ENCODE measurements around the gene FCGR3A. TPM values are rescaled to one million over a fixed set of nuclear protein-coding genes. Genes with fewer than 3 reads are reported as not detected.
"Not testable (repeated sequence)": the region's sequence is repeated elsewhere in the genome, so short reads cannot be mapped to it uniquely, and the experiment has no call there.

Gene FCGR3A
- total and polyA plus RNA-seq, 10 donors = 35.5 to 532 (median 283) TPM

DNA sequence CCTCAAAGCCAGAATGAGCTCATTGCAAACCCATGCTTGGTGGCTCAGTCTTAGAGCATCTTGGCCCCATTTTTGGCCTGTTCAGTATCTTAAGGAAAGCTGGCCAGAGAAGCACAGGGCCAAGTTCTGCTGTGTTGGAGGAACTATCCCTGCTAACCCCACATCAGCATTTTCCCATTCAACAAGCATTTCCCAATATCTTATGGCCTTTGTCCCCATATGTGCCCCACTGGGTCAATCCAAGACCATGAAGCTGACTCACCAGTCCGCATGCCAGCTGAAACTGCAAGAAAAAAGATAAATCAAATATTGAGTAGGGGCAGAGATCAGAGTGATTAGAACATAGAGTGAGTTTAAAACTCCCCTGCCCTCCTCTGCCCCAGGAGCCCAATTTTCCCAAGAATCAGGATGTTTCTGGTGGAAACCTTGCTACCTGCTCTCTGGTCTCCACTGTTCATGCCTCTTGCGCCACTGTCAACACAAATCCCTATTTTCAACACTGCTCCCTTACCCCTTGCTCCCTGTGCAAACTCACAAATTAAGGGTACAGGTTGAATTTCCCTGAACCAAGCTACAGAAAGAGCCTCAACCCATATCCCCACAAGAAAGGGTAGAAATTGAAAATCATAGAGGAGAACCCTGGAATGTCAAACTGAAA lies 740 bp downstream of the FCGR3A start:
- DNase-seq; H3K9me3 ChIP-seq; intact Hi-C loops (cut with DNase I; ENCODE audit: low total_unique reads); H3K36me3 ChIP-seq; H3K27me3 ChIP-seq (replicated peaks in 1 of 7): not testable (repeated sequence)
- WGBS, 5 donors = 76 to 90% (median 84%) methylated on average over 1 of the region's 2 CpGs
- H3K27ac ChIP-seq = peak overlapping the region in 5 of 8 donors; percentile 46 to 90 (median 75)
- peak overlapping the region in 3 of 8 donors; percentile 15 to 59 (median 17) for H3K4me3 ChIP-seq
- H3K4me1 ChIP-seq = peaks cover 0 to 15% (median 3%) of the 10 kb centered on the region in 6 donors

DNA sequence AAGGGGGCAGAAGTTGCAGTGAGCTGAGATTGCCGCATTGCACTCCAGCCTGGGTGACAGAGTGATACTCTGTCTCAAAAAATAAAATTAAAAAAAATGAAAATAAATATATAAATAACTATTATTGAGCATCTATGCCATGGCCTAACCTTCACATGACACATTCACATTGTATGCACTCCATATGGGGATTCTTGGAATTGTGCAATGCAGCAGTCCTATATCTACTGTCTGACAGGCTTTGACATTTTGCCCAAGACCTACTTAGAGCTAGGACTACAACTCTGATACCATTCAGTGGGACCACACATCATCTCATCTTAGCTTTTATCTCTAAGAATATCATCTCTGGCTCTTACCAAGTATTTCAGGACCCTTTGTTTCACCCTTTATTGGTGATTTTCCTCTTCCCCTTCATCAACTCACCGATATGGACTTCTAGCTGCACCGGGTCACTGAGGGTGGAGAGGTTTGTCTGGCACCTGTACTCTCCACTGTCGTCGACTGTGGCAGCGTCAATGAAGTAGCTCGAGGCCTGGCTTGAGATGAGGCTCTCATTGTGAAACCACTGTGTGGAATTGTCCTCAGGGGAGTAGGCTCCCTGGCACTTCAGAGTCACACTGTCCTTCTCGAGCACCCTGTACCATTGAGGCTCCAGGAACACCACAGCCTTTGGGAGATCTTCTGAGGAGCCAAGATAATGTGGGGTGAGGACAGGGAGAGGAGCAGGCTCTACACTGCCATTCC lies 1.4 kb downstream of the FCGR3A start:
- H3K36me3 ChIP-seq; H3K9me3 ChIP-seq; intact Hi-C loops (cut with DNase I; ENCODE audit: low total_unique reads); DNase-seq; H3K27me3 ChIP-seq (replicated peaks in 1 of 7): not testable (repeated sequence)
- WGBS, 5 donors = 81 to 97% (median 86%) methylated on average over 1 to 8 of the region's 8 CpGs
- Histone ChIP-seq H3K4me1 (peaks cover 0 to 22% (median 5%) of the 10 kb centered on the region in 6 donors), H3K4me3 (peak overlapping the region in 4 of 8 donors; percentile 24 to 59 (median 32)), H3K27ac (peak overlapping the region in 4 of 8 donors; percentile 66 to 90 (median 74))

DNA sequence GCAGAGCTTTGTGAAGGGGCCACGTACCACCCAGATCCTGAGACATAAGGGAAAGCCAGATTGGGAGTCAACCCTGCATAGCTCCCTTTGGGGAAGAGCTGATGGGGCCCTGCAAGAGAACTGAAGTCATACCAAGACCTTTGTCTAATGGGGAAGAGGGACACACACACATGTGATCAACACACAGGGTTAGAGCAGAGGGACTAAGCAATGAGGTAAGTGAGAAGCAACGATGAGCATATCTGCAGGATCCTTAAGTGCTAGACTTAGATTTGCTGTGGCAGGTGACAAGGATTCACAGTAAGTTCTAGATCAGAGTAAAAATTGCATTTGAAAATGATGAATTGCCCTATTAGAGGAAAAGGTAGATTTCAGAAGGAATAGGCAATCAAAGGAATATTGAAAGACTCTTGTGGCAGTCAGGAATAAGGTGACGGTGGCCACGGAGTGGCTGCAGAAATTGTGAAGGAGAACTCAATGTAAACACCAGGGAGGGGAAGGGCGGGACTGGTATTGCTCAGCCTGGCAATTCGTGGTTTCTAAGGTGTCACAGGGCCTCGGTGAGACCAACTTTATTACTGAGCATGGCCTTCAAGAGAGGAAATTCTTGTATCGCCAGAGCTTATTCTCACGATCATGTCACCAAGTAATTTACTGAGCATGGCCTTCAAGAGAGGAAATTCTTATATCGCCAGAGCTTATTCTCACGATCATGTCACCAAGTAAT lies 4.5 kb downstream of the FCGR3A start:
- DNase-seq; H3K27me3 ChIP-seq (replicated peaks in 1 of 7); H3K9me3 ChIP-seq; H3K36me3 ChIP-seq; intact Hi-C loops (cut with DNase I; ENCODE audit: low total_unique reads): not testable (repeated sequence)
- H3K4me3 ChIP-seq = peak overlapping the region in 2 of 8 donors; percentile 35 to 59
- peaks cover 0 to 50% (median 31%) of the 10 kb centered on the region in 6 donors for H3K4me1 ChIP-seq
- WGBS, 5 donors = 41 to 51% (median 47%) methylated on average over 10 to 11 of the region's 11 CpGs
- peak overlapping the region in 7 of 8 donors; percentile 54 to 90 (median 66) for H3K27ac ChIP-seq

DNA sequence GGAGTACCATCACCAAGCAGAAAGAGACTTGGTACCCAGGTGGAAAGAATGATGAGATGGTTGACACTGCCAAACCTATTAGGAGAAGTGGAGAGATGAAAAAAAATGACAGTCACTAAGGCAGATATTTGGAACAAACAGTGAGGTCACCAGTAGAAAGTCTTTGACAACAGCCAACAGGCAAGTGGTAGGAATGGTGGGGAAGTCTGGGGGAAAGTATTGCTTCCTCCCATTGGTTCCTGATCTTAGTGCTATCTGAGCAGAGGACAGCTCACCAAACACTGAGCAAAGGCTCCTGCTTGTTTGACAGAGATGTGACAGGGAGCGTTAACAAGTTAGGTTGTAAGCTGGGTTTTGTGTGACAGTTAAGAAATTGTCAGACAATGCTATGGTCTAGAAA lies 6.5 kb downstream of the FCGR3A start:
- H3K9me3 ChIP-seq; H3K36me3 ChIP-seq; DNase-seq; H3K27me3 ChIP-seq (replicated peaks in 1 of 7); H3K4me3 ChIP-seq; intact Hi-C loops (cut with DNase I; ENCODE audit: low total_unique reads): not testable (repeated sequence)
- 72 to 91% (median 90%) methylated on average over 1 of the region's 1 CpG for WGBS, 5 donors
- peak overlapping the region in 4 of 8 donors; percentile 63 to 90 (median 85) for H3K27ac ChIP-seq
- H3K4me1 ChIP-seq = peaks cover 0 to 61% (median 41%) of the 10 kb centered on the region in 6 donors

DNA sequence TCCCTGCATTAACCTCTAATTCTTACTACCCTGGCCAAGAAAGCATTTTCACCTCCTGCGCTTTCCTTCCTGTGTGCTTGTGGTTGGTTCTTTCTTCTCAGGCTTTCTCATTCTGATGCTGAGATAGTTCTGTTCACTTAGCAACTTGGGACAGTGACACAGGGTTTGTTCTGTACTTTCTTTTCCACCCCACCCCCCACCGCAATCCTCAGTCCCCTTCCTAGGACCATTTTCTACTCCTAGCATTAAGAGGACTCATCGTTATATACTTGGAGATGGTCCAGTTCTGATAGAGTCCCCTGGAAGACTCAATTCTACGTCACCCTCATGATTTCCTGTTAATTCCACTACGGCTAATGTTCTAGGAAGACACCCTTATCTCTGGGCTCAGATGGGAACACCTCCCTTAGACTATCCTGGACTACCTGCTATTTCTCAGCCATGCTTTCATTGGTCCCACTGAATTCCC lies 7.5 kb downstream of the FCGR3A start:
- DNase-seq; intact Hi-C loops (cut with DNase I; ENCODE audit: low total_unique reads); H3K9me3 ChIP-seq; H3K27me3 ChIP-seq (replicated peaks in 1 of 7); H3K36me3 ChIP-seq: not testable (repeated sequence)
- 41 to 50% (median 47%) methylated on average over 5 of the region's 5 CpGs for WGBS, 5 donors
- H3K27ac ChIP-seq = peak overlapping the region; percentile 1 to 90 (median 50)
- peaks cover 0 to 61% (median 41%) of the 10 kb centered on the region in 6 donors for H3K4me1 ChIP-seq
- peak overlapping the region in 1 of 8 donors; percentile 34 for H3K4me3 ChIP-seq

DNA sequence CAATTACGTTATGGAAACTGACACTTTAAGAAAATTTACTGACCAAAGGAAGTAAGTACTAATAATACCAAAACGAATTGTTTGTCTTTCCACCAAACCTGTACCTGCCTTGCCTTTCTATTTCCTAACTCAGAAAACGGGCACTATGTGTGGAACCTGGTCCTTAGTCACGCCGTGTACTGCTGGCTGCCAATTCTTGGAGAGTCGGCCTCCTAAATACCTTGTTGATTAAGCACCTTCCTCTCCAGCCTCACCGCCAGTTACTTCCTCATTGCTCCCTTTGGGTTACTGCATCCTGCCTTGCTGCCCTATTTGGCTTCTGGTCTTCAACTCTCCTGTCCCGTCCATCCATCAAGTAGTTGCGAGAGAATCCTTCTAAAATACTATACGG lies 9.1 kb downstream of the FCGR3A start:
- Histone ChIP-seq H3K4me3 (peak overlapping the region in 5 of 8 donors; percentile 28 to 73 (median 41)), H3K27ac (peak overlapping the region; percentile 30 to 90 (median 82)), H3K4me1 (peaks cover 0 to 57% (median 41%) of the 10 kb centered on the region in 6 donors)
- H3K27me3 ChIP-seq (replicated peaks in 1 of 7); H3K36me3 ChIP-seq; intact Hi-C loops (cut with DNase I; ENCODE audit: low total_unique reads); H3K9me3 ChIP-seq: not testable (repeated sequence)
- 15 to 25% (median 20%) methylated on average over 10 of the region's 10 CpGs for WGBS, 5 donors
- DNase-seq = peak; percentile 77
